GM12891 (cell line): Measurements from ENCODE around the gene HIP1.

ENCODE experiments used
- POLR2AphosphoS5 ChIP-seq: IDR thresholded peaks from 2 replicates; pipeline ENCODE4 v1.6.1; 2011; ENCODE audit warnings: low read depth, low read length, control low read depth
- TAF1 ChIP-seq: IDR thresholded peaks from 2 replicates; pipeline ENCODE4 v1.6.1; 2011; ENCODE audit warnings: low read depth, low read length, control low read depth

DNA sequence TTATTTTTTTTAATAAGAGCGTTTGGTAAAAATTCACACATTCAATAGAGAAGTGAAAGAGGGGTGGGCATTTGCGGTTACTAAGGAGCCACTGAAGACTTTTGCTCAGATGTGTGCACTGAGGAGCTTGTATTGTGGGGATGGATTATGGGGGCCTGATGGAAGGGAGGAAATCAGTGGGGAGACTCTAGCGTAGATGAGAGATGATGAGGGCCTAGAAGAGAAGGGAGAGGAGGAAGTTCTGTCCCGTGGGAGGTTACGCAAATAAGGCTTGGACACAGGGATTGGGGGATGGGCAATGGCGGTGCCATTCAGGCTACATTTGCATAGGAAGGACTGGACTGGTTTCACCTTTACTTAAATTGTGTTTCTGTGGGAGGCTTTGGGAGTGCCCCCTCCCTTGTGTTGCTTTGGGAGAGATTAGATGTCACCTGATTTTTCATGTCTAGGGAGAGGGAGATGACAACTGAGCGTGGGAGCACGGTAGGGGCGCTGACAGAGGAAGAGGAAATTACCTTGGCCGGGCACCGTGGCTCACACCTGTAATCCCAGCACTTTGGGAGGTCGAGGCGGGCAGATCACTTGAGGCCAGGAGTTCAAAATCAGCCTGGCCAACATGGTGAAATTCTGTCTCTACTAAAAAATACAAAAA lies 2.2 kb upstream of the HIP1 start:
- TF ChIP-seq POLR2AphosphoS5 (no peak), TAF1 (no peak)
